Endothelial cell of hepatic sinusoid (primary cell): Measurements from ENCODE around the gene INSIG2.

ENCODE experiments used
- in situ Hi-C: cut with HindIII; loops from 2 replicates; pipeline ENCODE4 v1.10.0; 2017; ENCODE audit warnings: low sequenced_read_pairs

The INSIG2 gene

GRCh38 chr2:118123561-118124232 is 35.4 kb downstream of the INSIG2 start:
- in situ Hi-C loops: no loop called here

GRCh38 chr2:118124288-118124891 is 36.1 kb downstream of the INSIG2 start:
- in situ Hi-C loops: no loop called here

GRCh38 chr2:118127250-118127649 is 39.0 kb downstream of the INSIG2 start:
- in situ Hi-C loops: no loop called here

GRCh38 chr2:118128826-118129225 is 40.6 kb downstream of the INSIG2 start:
- in situ Hi-C loops: no loop called here

- in situ Hi-C loops: no loop called here
Observed at GRCh38 chr2:118130385-118130784, 42.1 kb downstream of the INSIG2 start.

GRCh38 chr2:118131771-118132170 is 43.5 kb downstream of the INSIG2 start:
- in situ Hi-C loops: no loop called here

GRCh38 chr2:118133916-118134315 is 45.6 kb downstream of the INSIG2 start:
- in situ Hi-C loops: no loop called here

GRCh38 chr2:118134650-118135049 is 46.4 kb downstream of the INSIG2 start:
- in situ Hi-C loops: no loop called here

GRCh38 chr2:118145207-118145606 is 56.9 kb downstream of the INSIG2 start:
- in situ Hi-C loops: no loop called here

- in situ Hi-C loops: no loop called here
Observed at GRCh38 chr2:118145806-118146205, 57.5 kb downstream of the INSIG2 start.

- in situ Hi-C loops: no loop called here
Observed at GRCh38 chr2:118146315-118147283, 58.3 kb downstream of the INSIG2 start.

GRCh38 chr2:118148133-118148532 is 59.9 kb downstream of the INSIG2 start:
- in situ Hi-C loops: no loop called here

- in situ Hi-C loops: no loop called here
Observed at GRCh38 chr2:118148809-118149208, 60.5 kb downstream of the INSIG2 start.

GRCh38 chr2:118150294-118150693 is 62.0 kb downstream of the INSIG2 start:
- in situ Hi-C loops: no loop called here

GRCh38 chr2:118151831-118152230 is 63.6 kb downstream of the INSIG2 start:
- in situ Hi-C loops: no loop called here

GRCh38 chr2:118153433-118153832 is 65.2 kb downstream of the INSIG2 start:
- in situ Hi-C loops: no loop called here

- in situ Hi-C loops: no loop called here
Observed at GRCh38 chr2:118154176-118154575, 65.9 kb downstream of the INSIG2 start.
